KMS-11 (cell line): ENCODE measurements around the gene NDUFAF3.

Experiments
- H2AFZ ChIP-seq: fragments of 200-600 bp; sonication (generic); 2 replicates; pipeline ENCODE4 v1.6.1; 2016; ENCODE audit warnings: antibody characterized with exemption, mixed run types, low read depth
- H3K27ac ChIP-seq: fragments of 200-600 bp; sonication (generic); 2 replicates; pipeline ENCODE4 v1.6.1; 2016; ENCODE audit warnings: mild to moderate bottlenecking, mixed run types
- H3K27me3 ChIP-seq: fragments of 200-600 bp; sonication (generic); 2 replicates; pipeline ENCODE4 v1.6.1; 2017; ENCODE audit warnings: mild to moderate bottlenecking, low read depth, mixed run types, moderate library complexity; ENCODE audit not compliant: insufficient read depth
- H3K36me3 ChIP-seq: fragments of 200-600 bp; sonication (generic); 2 replicates; pipeline ENCODE4 v1.6.1; 2017; ENCODE audit warnings: mild to moderate bottlenecking, mixed run types; ENCODE audit not compliant: insufficient read depth
- H3K4me1 ChIP-seq: fragments of 200-600 bp; sonication (generic); 2 replicates; pipeline ENCODE4 v1.6.1; 2016; ENCODE audit warnings: mild to moderate bottlenecking, low read depth, mixed run types; ENCODE audit not compliant: poor library complexity, severe bottlenecking
- H3K4me2 ChIP-seq: fragments of 200-600 bp; sonication (generic); 2 replicates; pipeline ENCODE4 v1.7.0; 2016; ENCODE audit warnings: mild to moderate bottlenecking, mixed run types
- H3K4me3 ChIP-seq: fragments of 200-600 bp; sonication (generic); IDR thresholded peaks from 2 replicates; pipeline ENCODE4 v1.6.1; 2017; ENCODE audit warnings: low read depth, low read length, mixed read lengths; ENCODE audit not compliant: insufficient read depth
- H3K79me2 ChIP-seq: fragments of 200-600 bp; sonication (generic); 2 replicates; pipeline ENCODE4 v1.6.1; 2016; ENCODE audit warnings: low read depth, mixed run types; ENCODE audit not compliant: insufficient read depth
- H3K9ac ChIP-seq: fragments of 200-600 bp; sonication (generic); 2 replicates; pipeline ENCODE4 v1.6.1; 2016; ENCODE audit warnings: mild to moderate bottlenecking, mixed run types
- H4K20me1 ChIP-seq: fragments of 200-600 bp; sonication (generic); 2 replicates; pipeline ENCODE4 v1.6.1; 2016; ENCODE audit warnings: mild to moderate bottlenecking, mixed run types; ENCODE audit not compliant: insufficient read depth
- TF ChIP-seq, protein P1 (sequence below): fragments of 200-600 bp; sonication (generic); conservative IDR thresholded peaks from 2 replicates; pipeline ENCODE4 v1.6.1; 2017; ENCODE audit warnings: low read depth, mild to moderate bottlenecking, antibody characterized with exemption, low read length, moderate library complexity, mixed read lengths

The NDUFAF3 gene

DNA sequence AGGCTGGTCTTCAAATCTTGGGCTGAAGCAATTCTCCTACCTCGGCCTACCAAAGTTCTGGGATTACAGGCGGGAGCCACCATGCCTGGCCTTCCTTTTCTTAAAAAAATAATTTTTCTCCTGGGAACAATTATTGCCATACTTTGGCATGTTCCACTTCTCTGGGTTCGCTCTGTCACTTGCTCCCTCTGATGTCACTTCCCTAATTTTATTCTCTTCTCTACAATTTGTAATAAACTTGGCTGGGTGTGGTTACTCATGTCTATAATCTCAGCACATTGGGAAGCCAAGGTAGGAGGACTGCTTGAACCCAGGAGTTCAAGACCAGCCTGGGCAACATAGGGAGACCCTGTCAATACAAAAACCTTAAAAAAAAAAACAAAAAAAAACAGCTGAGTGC, 13.4 kb downstream of the NDUFAF3 start:
- H3K4me2 ChIP-seq = no peak overlapping the region
- no peaks in the 10 kb centered on the region for H4K20me1 ChIP-seq
- H3K4me1 ChIP-seq = no peaks in the 10 kb centered on the region
- no peak overlapping the region for H3K27ac ChIP-seq
- no peaks in the 10 kb centered on the region for H3K79me2 ChIP-seq
- H3K36me3 ChIP-seq = no peaks in the 10 kb centered on the region
- no peak overlapping the region for H3K9ac ChIP-seq
- H3K27me3 ChIP-seq = no peaks in the 10 kb centered on the region
- TF ChIP-seq, protein P1, sequence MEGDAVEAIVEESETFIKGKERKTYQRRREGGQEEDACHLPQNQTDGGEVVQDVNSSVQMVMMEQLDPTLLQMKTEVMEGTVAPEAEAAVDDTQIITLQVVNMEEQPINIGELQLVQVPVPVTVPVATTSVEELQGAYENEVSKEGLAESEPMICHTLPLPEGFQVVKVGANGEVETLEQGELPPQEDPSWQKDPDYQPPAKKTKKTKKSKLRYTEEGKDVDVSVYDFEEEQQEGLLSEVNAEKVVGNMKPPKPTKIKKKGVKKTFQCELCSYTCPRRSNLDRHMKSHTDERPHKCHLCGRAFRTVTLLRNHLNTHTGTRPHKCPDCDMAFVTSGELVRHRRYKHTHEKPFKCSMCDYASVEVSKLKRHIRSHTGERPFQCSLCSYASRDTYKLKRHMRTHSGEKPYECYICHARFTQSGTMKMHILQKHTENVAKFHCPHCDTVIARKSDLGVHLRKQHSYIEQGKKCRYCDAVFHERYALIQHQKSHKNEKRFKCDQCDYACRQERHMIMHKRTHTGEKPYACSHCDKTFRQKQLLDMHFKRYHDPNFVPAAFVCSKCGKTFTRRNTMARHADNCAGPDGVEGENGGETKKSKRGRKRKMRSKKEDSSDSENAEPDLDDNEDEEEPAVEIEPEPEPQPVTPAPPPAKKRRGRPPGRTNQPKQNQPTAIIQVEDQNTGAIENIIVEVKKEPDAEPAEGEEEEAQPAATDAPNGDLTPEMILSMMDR = no peak
- no peak overlapping the region for H3K4me3 ChIP-seq
- no peak overlapping the region for H2AFZ ChIP-seq

DNA sequence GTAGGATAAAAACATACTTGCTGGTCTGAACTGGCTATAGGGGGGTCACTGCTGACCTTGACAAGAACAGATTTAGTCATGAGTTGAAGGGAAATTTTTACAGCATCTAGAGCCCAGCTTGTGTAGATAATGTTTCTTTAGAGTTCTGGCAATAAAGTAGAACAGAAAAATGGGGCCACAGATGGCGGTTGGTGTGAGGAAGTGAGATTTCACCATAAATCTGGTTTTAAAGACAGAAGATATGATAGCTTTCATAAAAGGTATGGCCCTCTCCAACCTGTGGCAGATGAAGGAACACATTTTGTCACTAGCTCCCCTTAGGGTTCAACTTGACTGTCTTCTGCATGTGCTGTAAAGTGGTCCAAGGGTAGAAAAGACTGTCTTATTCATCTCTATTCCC, 31.6 kb downstream of the NDUFAF3 start:
- Histone ChIP-seq H3K4me1 (no peaks in the 10 kb centered on the region), H3K4me3 (no peak overlapping the region), H3K4me2 (no peak overlapping the region), H3K79me2 (no peaks in the 10 kb centered on the region), H3K27ac (no peak overlapping the region), H3K27me3 (no peaks in the 10 kb centered on the region), H4K20me1 (no peaks in the 10 kb centered on the region), H3K36me3 (no peaks in the 10 kb centered on the region), H2AFZ (no peak overlapping the region), H3K9ac (no peak overlapping the region)
- TF ChIP-seq, protein P1 = no peak

DNA sequence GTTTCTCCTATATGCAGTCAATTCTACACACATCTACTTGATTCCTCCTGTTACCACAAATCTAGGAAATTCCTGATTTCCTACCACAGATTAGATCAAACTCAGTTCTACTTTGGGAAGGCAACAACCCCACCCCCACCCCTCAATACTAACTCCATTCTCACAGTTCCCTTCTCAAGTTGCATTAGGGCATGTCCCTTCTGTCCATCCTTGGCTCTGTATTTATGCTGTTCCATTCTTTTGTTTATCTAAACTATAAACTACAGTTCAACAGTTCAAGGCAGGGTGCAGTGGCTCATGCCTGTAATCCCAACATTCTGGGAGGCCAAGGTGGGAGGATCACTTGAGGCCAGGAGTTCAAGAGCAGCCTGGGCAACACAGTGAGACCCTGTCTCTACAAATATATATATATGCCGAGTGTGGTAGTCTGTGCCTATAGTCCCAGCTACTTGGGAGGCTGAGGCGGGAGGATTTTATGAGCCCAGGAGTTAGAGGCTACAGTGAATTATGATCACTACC, 32.5 kb downstream of the NDUFAF3 start:
- no peak overlapping the region for H3K4me2 ChIP-seq
- no peak overlapping the region for H2AFZ ChIP-seq
- H3K27ac ChIP-seq = no peak overlapping the region
- no peak overlapping the region for H3K4me3 ChIP-seq
- H3K9ac ChIP-seq = no peak overlapping the region
- H3K79me2 ChIP-seq = no peaks in the 10 kb centered on the region
- no peaks in the 10 kb centered on the region for H3K36me3 ChIP-seq
- no peaks in the 10 kb centered on the region for H3K27me3 ChIP-seq
- no peaks in the 10 kb centered on the region for H4K20me1 ChIP-seq
- H3K4me1 ChIP-seq = no peaks in the 10 kb centered on the region
- TF ChIP-seq, protein P1 = no peak

DNA sequence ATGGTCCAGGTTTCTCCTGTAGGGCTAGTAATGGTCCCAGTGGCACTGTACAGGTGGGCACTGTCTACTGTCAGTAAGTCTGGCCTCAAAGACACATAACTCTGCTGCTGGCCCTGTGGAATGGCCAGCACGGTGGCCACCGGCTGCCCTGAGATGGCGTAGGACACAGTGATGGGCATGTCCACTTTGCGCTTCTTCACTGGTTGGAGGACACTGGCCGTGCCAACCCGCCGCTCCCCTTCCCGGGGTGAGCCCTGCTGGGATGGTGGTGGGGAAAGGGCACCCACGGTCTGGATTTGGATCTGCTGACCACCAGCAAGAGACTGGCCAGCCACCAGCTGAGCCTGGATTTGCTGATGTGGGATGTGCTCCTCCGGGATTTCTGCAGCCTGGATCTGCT, 35.3 kb downstream of the NDUFAF3 start:
- Histone ChIP-seq H3K27me3 (no peaks in the 10 kb centered on the region), H3K36me3 (no peaks in the 10 kb centered on the region), H3K4me2 (no peak overlapping the region)

More for the DNA sequence above, 35.3 kb downstream of the NDUFAF3 start:
- no peak overlapping the region for H3K9ac ChIP-seq
- H3K4me3 ChIP-seq = no peak overlapping the region
- TF ChIP-seq, protein P1 = no peak
- no peak overlapping the region for H3K27ac ChIP-seq
- H3K4me1 ChIP-seq = peaks cover 5% of the 10 kb centered on the region
- no peaks in the 10 kb centered on the region for H4K20me1 ChIP-seq
- H3K79me2 ChIP-seq = no peaks in the 10 kb centered on the region
- H2AFZ ChIP-seq = no peak overlapping the region
